H9 (cell line): ENCODE measurements around the gene CDC37L1. TPM values are rescaled to one million over a fixed set of nuclear protein-coding genes. Genes with fewer than 3 reads are reported as not detected.
A peak's percentile ranks its signal among the peaks of the same experiment; 100 is the strongest.

Source experiments
- DNase-seq: peaks from one replicate; pipeline ENCODE4 v3.0.0-alpha.2; 2017
- H2AFZ ChIP-seq: one replicate; pipeline ENCODE4 v1.6.1; 2013; ENCODE audit warnings: mild to moderate bottlenecking, low read length, control low read depth, moderate library complexity
- H2AK5ac ChIP-seq: 2 replicates; pipeline ENCODE4 v1.6.1; 2013; ENCODE audit warnings: low read length, control low read depth, mixed read lengths; ENCODE audit not compliant: insufficient read length
- H2BK120ac ChIP-seq: one replicate; pipeline ENCODE4 v1.6.1; 2013; ENCODE audit warnings: low read depth, mild to moderate bottlenecking, low read length, control low read depth, inconsistent platforms; ENCODE audit not compliant: poor library complexity, severe bottlenecking
- H2BK12ac ChIP-seq: 2 replicates; pipeline ENCODE4 v1.6.1; 2013; ENCODE audit warnings: low read length, control low read depth, mixed read lengths, low read depth; ENCODE audit not compliant: insufficient read length
- H2BK15ac ChIP-seq: 2 replicates; pipeline ENCODE4 v1.6.1; 2013; ENCODE audit warnings: low read depth, low read length, control low read depth
- H2BK20ac ChIP-seq: one replicate; pipeline ENCODE4 v1.6.1; 2013; ENCODE audit warnings: low read depth, mild to moderate bottlenecking, low read length, control low read depth, inconsistent platforms; ENCODE audit not compliant: poor library complexity, severe bottlenecking
- H2BK5ac ChIP-seq: 2 replicates; pipeline ENCODE4 v1.6.1; 2013; ENCODE audit warnings: low read length, control low read depth, mixed read lengths; ENCODE audit not compliant: insufficient read length
- H3K14ac ChIP-seq: 2 replicates; pipeline ENCODE4 v1.6.1; 2013; ENCODE audit warnings: low read length, control low read depth; ENCODE audit not compliant: insufficient read depth
- H3K18ac ChIP-seq: 2 replicates; pipeline ENCODE4 v1.6.1; 2013; ENCODE audit warnings: low read depth, mild to moderate bottlenecking, mixed read lengths, low read length, control low read depth; ENCODE audit not compliant: insufficient read length
- H3K23ac ChIP-seq: 2 replicates; pipeline ENCODE4 v1.6.1; 2013; ENCODE audit warnings: low read length, control low read depth, mixed read lengths, low read depth; ENCODE audit not compliant: insufficient read length
- H3K23me2 ChIP-seq: 2 replicates; pipeline ENCODE4 v1.6.1; 2013; ENCODE audit warnings: low read depth, mild to moderate bottlenecking, mixed read lengths, low read length, control low read depth; ENCODE audit not compliant: insufficient read length, poor library complexity, severe bottlenecking
- H3K27ac ChIP-seq: 2 replicates; pipeline ENCODE4 v1.5.1; 2013; ENCODE audit warnings: low read length, control low read depth, mixed read lengths, low read depth; ENCODE audit not compliant: insufficient read length
- H3K27me3 ChIP-seq: 2 replicates; pipeline ENCODE4 v1.6.1; 2013; ENCODE audit warnings: low read length, control low read depth, inconsistent platforms; ENCODE audit not compliant: insufficient read depth
- H3K4ac ChIP-seq: 2 replicates; pipeline ENCODE4 v1.6.1; 2013; ENCODE audit warnings: low read depth, mild to moderate bottlenecking, control low read depth, inconsistent platforms, low read length, moderate library complexity
- H3K4me1 ChIP-seq: 2 replicates; pipeline ENCODE4 v1.6.1; 2013; ENCODE audit warnings: low read length, control low read depth, inconsistent platforms; ENCODE audit not compliant: insufficient read depth
- H3K4me2 ChIP-seq: 2 replicates; pipeline ENCODE4 v1.6.1; 2013; ENCODE audit warnings: low read length, control low read depth, mixed read lengths; ENCODE audit not compliant: insufficient read length, insufficient read depth
- H3K56ac ChIP-seq: 2 replicates; pipeline ENCODE4 v1.6.1; 2013; ENCODE audit warnings: low read depth, mild to moderate bottlenecking, mixed read lengths, low read length, control low read depth; ENCODE audit not compliant: insufficient read length
- H3K79me1 ChIP-seq: 2 replicates; pipeline ENCODE4 v1.6.1; 2013; ENCODE audit warnings: low read depth, mild to moderate bottlenecking, moderate library complexity, low read length, control low read depth, inconsistent platforms; ENCODE audit not compliant: insufficient read depth, poor library complexity, severe bottlenecking
- H3K79me2 ChIP-seq: 2 replicates; pipeline ENCODE4 v1.6.1; 2013; ENCODE audit warnings: low read length, control low read depth, inconsistent platforms; ENCODE audit not compliant: insufficient read depth
- H3K9ac ChIP-seq: 2 replicates; pipeline ENCODE4 v1.6.1; 2013; ENCODE audit warnings: low read length, control low read depth, mixed read lengths; ENCODE audit not compliant: insufficient read length; ENCODE audit errors: extremely low read depth
- H3K9me3 ChIP-seq: one replicate; pipeline ENCODE4 v1.6.1; 2013; ENCODE audit warnings: low read depth, low read length, inconsistent platforms; ENCODE audit not compliant: control insufficient read depth
- H3T11ph ChIP-seq: one replicate; pipeline ENCODE4 v1.6.1; 2013; ENCODE audit warnings: mild to moderate bottlenecking, low read length, control low read depth, inconsistent platforms
- H4K20me1 ChIP-seq: one replicate; pipeline ENCODE4 v1.6.1; 2013; ENCODE audit not compliant: control insufficient read depth, insufficient read length, insufficient read depth
- H4K5ac ChIP-seq: 2 replicates; pipeline ENCODE4 v1.6.1; 2013; ENCODE audit warnings: low read depth, mild to moderate bottlenecking, mixed read lengths, low read length, control low read depth; ENCODE audit not compliant: insufficient read length
- H4K8ac ChIP-seq: replicated peaks from 2 replicates; pipeline ENCODE4 v1.6.1; 2013; ENCODE audit warnings: low read length, control low read depth, mixed read lengths, low read depth; ENCODE audit not compliant: insufficient read length
- H4K91ac ChIP-seq: 2 replicates; pipeline ENCODE4 v1.6.1; 2013; ENCODE audit warnings: low read depth, mild to moderate bottlenecking, moderate library complexity, mixed read lengths, low read length, control low read depth; ENCODE audit not compliant: insufficient read length
- H3K27ac Mint-ChIP-seq, 3 experiments: 2 replicates in 2 of 3; 3 replicates in 1 of 3; pipeline ENCODE4 v1.8.0; 2020 to 2021; ENCODE audit warnings: mixed read lengths in 3 of 3, mild to moderate bottlenecking in 1 of 3, moderate library complexity in 1 of 3
- H3K27me3 Mint-ChIP-seq: 2 replicates; pipeline ENCODE4 v1.8.0; 2021; ENCODE audit warnings: low read depth, mild to moderate bottlenecking, moderate library complexity, mixed read lengths
- H3K36me3 Mint-ChIP-seq, 3 experiments: 2 replicates in 2 of 3; 3 replicates in 1 of 3; pipeline ENCODE4 v1.8.0; 2020 to 2021; ENCODE audit warnings: low read depth in 3 of 3, mixed read lengths in 3 of 3; ENCODE audit not compliant: insufficient read depth in 1 of 3
- H3K4me1 Mint-ChIP-seq, 2 experiments: 2 replicates each; pipeline ENCODE4 v1.8.0; 2020; ENCODE audit warnings: mixed read lengths in 2 of 2
- H3K4me3 Mint-ChIP-seq, 2 experiments: 2 replicates in 1 of 2; 3 replicates in 1 of 2; pipeline ENCODE4 v1.8.0; 2020 to 2021; ENCODE audit warnings: mild to moderate bottlenecking in 2 of 2, mixed read lengths in 2 of 2, moderate library complexity in 1 of 2
- H3K9me3 Mint-ChIP-seq, 2 experiments: 2 replicates in 1 of 2; 3 replicates in 1 of 2; pipeline ENCODE4 v1.8.0; 2020; ENCODE audit warnings: mild to moderate bottlenecking in 2 of 2, mixed read lengths in 2 of 2, moderate library complexity in 1 of 2
- WGBS: extraction: QIAGEN DNeasy Blood & Tissue Kit; methylation state at CpG from one replicate; pipeline ENCODE4 v1.1.7; 2013; ENCODE audit warnings: missing lambda C conversion rate, low lambda C conversion rate, mixed read lengths; ENCODE audit not compliant: insufficient read length; ENCODE audit errors: extremely low coverage; 5-methylcytosine and 5-hydroxymethylcytosine counted together
- total RNA-seq: library from RNA; stranded (reverse); gene quantifications from 2 replicates; pipeline ENCODE4 v1.2.1, GENCODE V29; 2021
- TF ChIP-seq, protein P1 (sequence below): fragments of 200-600 bp; sonication (generic); conservative IDR thresholded peaks from 3 replicates; pipeline ENCODE4 v1.8.0; 2021; ENCODE audit warnings: antibody characterized with exemption, mild to moderate bottlenecking

CDC37L1 gene
- total RNA-seq, 1 experiment from 2014 or later = 17.6 TPM

- H3K9ac ChIP-seq = no peak overlapping the region
- no peaks in the 10 kb centered on the region for H3K27me3 ChIP-seq
- peak overlapping the region; percentile 82 for H3K4me2 ChIP-seq
- no peak overlapping the region for H2BK12ac ChIP-seq
- H3K4ac ChIP-seq = no peak overlapping the region
- no peaks in the 10 kb centered on the region; the same call in 1 of the 2 replicates for H3K79me2 ChIP-seq
- no peaks in the 10 kb centered on the region for H3K9me3 ChIP-seq
- Mint-ChIP-seq H3K4me1 (peaks cover 32 to 39% of the 10 kb centered on the region in 2 experiments), H3K36me3 (peaks cover 0 to 5% (median 0%) of the 10 kb centered on the region in 3 experiments; a peak in 4 of 7 replicates), H3K27me3 (no peaks in the 10 kb centered on the region), H3K27ac (no peak overlapping the region), H3K9me3 (no peaks in the 10 kb centered on the region), H3K4me3 (peak overlapping the region; percentile 82 to 87)
- H2BK5ac ChIP-seq = no peak overlapping the region
- H2BK15ac ChIP-seq = no peak overlapping the region
- no peak overlapping the region for H3K18ac ChIP-seq
- no CpG with 5 or more reads among the region's 19 CpGs for WGBS
- H3K14ac ChIP-seq = no peak overlapping the region; the same call in 1 of the 2 replicates
- no peak overlapping the region for H3K56ac ChIP-seq
- no peaks in the 10 kb centered on the region for H4K20me1 ChIP-seq
- no peak overlapping the region for H2BK120ac ChIP-seq
- H2AFZ ChIP-seq = no peak overlapping the region
- DNase-seq = no peak
- H4K8ac ChIP-seq = no peak overlapping the region
- no peak overlapping the region for H2AK5ac ChIP-seq
- H4K5ac ChIP-seq = no peak overlapping the region
- no peak overlapping the region for H3T11ph ChIP-seq
- H3K27ac ChIP-seq = no peak overlapping the region
- H3K4me1 ChIP-seq = peaks cover 10% of the 10 kb centered on the region; the same call in 1 of the 2 replicates
- TF ChIP-seq, protein P1, sequence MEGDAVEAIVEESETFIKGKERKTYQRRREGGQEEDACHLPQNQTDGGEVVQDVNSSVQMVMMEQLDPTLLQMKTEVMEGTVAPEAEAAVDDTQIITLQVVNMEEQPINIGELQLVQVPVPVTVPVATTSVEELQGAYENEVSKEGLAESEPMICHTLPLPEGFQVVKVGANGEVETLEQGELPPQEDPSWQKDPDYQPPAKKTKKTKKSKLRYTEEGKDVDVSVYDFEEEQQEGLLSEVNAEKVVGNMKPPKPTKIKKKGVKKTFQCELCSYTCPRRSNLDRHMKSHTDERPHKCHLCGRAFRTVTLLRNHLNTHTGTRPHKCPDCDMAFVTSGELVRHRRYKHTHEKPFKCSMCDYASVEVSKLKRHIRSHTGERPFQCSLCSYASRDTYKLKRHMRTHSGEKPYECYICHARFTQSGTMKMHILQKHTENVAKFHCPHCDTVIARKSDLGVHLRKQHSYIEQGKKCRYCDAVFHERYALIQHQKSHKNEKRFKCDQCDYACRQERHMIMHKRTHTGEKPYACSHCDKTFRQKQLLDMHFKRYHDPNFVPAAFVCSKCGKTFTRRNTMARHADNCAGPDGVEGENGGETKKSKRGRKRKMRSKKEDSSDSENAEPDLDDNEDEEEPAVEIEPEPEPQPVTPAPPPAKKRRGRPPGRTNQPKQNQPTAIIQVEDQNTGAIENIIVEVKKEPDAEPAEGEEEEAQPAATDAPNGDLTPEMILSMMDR = no peak
- H3K79me1 ChIP-seq = peaks cover 3% of the 10 kb centered on the region
- no peak overlapping the region for H3K23ac ChIP-seq
- no peak overlapping the region for H4K91ac ChIP-seq
- peaks cover 11% of the 10 kb centered on the region for H3K23me2 ChIP-seq
- no peak overlapping the region for H2BK20ac ChIP-seq
Measured at GRCh38 chr9:4738866-4739586, 59.7 kb downstream of the CDC37L1 start.
